Omental fat pad (tissue), 4 donors: Measurements from ENCODE around the gene CREG2. TPM values are rescaled to one million over a fixed set of nuclear protein-coding genes. Genes with fewer than 3 reads are reported as not detected.
"Not testable (repeated sequence)": the region's sequence is repeated elsewhere in the genome, so short reads cannot be mapped to it uniquely, and the experiment has no call there.

Experiments used
- ATAC-seq: fragments of 150-250 bp; one replicate; pipeline ENCODE4 v1.9.1; 2016; ENCODE audit warnings: mild to moderate bottlenecking, moderate library complexity; ENCODE audit not compliant: low FRiP score
- DNase-seq: peaks from one replicate; pipeline ENCODE4 v3.0.0-alpha.2; 2019; ENCODE audit warnings: low spot score
- total RNA-seq, 4 donors: library from RNA; depleted of rRNA; stranded (reverse); fragments of >200 nt; gene quantifications; one replicate each; pipeline ENCODE4 v1.1.0, GENCODE V29; 2016
- TF ChIP-seq, protein P1 (sequence below), 3 donors: fragments of 450-650 bp; IDR thresholded peaks; one replicate each; pipeline ENCODE4 v1.5.1; 2016 to 2017; ENCODE audit warnings: antibody characterized with exemption in 3 of 3, mild to moderate bottlenecking in 3 of 3, moderate library complexity in 2 of 3

The CREG2 gene
- total RNA-seq, 4 donors from 2014 or later, result 0.09 TPM; not detected in 3

- TF ChIP-seq, protein P1, sequence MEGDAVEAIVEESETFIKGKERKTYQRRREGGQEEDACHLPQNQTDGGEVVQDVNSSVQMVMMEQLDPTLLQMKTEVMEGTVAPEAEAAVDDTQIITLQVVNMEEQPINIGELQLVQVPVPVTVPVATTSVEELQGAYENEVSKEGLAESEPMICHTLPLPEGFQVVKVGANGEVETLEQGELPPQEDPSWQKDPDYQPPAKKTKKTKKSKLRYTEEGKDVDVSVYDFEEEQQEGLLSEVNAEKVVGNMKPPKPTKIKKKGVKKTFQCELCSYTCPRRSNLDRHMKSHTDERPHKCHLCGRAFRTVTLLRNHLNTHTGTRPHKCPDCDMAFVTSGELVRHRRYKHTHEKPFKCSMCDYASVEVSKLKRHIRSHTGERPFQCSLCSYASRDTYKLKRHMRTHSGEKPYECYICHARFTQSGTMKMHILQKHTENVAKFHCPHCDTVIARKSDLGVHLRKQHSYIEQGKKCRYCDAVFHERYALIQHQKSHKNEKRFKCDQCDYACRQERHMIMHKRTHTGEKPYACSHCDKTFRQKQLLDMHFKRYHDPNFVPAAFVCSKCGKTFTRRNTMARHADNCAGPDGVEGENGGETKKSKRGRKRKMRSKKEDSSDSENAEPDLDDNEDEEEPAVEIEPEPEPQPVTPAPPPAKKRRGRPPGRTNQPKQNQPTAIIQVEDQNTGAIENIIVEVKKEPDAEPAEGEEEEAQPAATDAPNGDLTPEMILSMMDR (IDR thresholded peaks at IDR 0.05), result no peak
- no peak for ATAC-seq
- no peak for DNase-seq
These were observed 58.8 kb downstream of the CREG2 start for GRCh38 chr2:101328474-101329007.

- DNase-seq (no peak), ATAC-seq (no peak)
- TF ChIP-seq, protein P1 (IDR thresholded peaks at IDR 0.05), result no peak
These were observed 59.4 kb downstream of the CREG2 start for GRCh38 chr2:101327863-101328394.

DNA sequence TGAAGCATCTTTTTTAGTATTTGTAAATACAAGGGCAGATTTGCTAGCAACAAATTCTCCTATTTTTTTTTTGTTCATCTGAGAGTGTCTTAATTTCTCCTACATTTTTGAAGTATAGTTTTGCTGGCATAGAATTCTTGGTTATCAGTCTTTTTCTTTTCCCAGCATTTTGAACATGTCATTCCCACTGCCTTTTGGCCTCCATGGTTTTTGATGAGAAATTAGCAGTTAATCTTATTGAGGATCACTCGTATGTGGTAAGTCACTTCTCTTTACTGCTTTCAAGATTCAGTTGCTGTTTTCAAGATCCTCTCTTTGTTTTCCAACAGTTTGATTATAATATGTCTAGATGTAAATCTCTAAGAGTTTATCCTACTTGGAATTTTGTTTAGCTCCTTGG is 61.9 kb downstream of the CREG2 start:
- no peak for DNase-seq
- ATAC-seq, result no peak
- TF ChIP-seq, protein P1 (IDR thresholded peaks at IDR 0.05), result no peak

DNA sequence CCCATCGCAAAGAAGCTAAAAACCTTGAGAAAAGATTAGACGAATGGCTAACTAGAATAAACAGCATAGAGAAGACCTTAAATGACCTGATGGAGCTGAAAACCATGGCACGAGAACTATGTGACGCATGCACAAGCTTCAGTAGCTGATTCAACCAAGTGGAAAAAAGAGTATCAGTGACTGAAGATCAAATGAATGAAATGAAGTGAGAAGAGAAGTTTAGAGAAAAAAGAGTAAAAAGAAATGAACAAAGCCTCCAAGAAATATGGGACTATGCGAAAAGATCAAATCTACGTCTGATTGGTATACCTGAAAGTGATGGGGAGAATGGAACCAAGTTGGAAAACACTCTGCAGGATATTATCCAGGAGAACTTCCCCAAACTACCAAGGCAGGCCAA is 70.7 kb downstream of the CREG2 start:
- not testable (repeated sequence) for ATAC-seq, DNase-seq

GRCh38 chr2:101311696-101312017 is 75.6 kb downstream of the CREG2 start:
- TF ChIP-seq, protein P1 (IDR thresholded peaks at IDR 0.05), result no peak
- no peak for DNase-seq
- ATAC-seq, result no peak

DNA sequence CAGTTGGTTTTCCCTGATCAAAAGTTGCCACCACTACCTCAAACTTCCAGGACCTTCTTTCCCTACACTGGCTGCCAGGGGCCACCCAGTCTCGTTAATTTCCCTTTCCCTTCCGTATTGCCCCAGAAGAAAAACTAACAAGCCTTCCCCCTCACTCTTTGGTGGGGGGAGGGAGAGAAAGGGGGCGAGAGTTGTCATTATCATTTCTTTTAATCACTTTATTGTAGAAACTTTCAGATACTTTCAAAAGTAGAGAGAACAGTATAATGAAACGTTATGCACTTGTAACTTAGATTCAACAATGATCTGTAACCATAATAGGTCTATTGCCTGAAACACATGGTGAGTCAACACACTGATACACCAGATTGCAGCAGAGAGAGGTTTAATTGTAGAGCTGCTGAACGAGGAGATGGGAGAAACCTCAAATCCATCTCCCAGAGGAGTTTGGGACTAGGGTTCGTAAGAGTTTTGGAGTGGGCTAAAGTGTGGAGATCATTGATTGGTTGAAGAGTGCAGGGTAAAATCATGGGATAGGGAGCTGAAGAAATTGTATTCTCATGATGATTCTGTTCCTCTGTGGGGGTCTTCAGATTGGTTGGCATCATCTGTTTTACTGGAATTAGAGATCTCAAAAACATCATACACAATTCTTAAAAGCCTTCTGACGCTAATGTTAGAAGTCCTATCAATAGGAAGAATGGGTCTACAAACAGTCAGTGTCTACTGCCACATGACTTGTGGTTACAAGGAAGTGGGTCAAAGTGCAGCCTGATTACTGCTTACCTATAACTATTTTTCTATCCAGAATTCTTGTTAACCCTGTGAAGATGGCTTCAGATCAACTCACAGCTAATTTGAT is 76.2 kb downstream of the CREG2 start:
- DNase-seq (no peak), ATAC-seq (no peak)
- TF ChIP-seq, protein P1 (IDR thresholded peaks at IDR 0.05), result no peak

GRCh38 chr2:101310090-101310833 is 77.0 kb downstream of the CREG2 start:
- ATAC-seq (no peak), DNase-seq (no peak)
- TF ChIP-seq, protein P1 (IDR thresholded peaks at IDR 0.05), result no peak
